Measurements from ENCODE around the gene TTC28. TPM values are rescaled to one million over a fixed set of nuclear protein-coding genes. Genes with fewer than 3 reads are reported as not detected.

TTC28 gene
- total RNA-seq, 2 donors from 2014 or later: 29.2 to 74.6 TPM

DNA sequence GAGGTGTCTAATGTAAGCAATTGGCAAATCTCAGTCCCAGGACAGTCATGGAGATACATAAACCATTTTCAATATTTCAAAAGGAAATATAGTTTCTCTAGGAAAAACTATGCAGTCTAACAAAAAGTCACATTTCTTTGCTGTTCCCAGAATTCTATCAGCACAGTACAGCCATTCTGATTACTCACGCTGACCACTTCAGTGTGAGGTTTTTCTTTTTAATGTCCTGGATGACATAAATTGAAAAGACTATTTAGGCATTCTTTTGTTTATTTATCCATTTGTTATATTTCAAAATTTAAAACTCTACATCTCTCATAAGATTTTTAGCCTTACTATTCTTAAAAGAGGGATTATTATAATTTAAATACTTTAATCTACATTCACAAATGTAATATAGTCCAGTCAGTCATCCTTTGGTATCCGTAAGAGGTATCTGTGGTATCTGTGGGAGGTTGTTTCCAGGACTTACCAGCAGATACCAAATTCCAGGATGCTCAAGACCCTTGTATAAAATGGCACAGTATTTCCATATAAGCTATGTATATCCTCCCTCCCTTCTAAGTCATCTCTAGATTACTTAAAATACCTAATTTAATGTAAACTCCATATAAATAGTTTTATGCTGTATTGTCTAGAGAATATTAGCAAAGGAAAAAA, 429.5 kb downstream of the TTC28 start:
- intact Hi-C loops (cut with DNase I): no loop called here
- H3K27ac ChIP-seq: no peak overlapping the region
- H3K4me3 ChIP-seq: no peak overlapping the region
- TF ChIP-seq POLR2AphosphoS5 (IDR thresholded peaks at IDR 0.05): no peak
- TF ChIP-seq POLR2A (IDR thresholded peaks at IDR 0.05): no peak
- no peak for TF ChIP-seq CTCF (IDR thresholded peaks at IDR 0.05)
- H3K27me3 ChIP-seq (replicated peaks; ENCODE audit: insufficient read depth): no peaks in the 10 kb centered on the region
- WGBS: 99% methylated on average over 2 of the region's 2 CpGs
- H3K9me3 ChIP-seq: no peaks in the 10 kb centered on the region
- no peaks in the 10 kb centered on the region for H3K36me3 ChIP-seq
- H3K4me1 ChIP-seq (replicated peaks): no peaks in the 10 kb centered on the region
- no peak for DNase-seq (ENCODE audit: low spot score)

- no peak for DNase-seq (ENCODE audit: low spot score)
These were observed 430.2 kb downstream of the TTC28 start for GRCh38 chr22:28249402-28249801.

DNA sequence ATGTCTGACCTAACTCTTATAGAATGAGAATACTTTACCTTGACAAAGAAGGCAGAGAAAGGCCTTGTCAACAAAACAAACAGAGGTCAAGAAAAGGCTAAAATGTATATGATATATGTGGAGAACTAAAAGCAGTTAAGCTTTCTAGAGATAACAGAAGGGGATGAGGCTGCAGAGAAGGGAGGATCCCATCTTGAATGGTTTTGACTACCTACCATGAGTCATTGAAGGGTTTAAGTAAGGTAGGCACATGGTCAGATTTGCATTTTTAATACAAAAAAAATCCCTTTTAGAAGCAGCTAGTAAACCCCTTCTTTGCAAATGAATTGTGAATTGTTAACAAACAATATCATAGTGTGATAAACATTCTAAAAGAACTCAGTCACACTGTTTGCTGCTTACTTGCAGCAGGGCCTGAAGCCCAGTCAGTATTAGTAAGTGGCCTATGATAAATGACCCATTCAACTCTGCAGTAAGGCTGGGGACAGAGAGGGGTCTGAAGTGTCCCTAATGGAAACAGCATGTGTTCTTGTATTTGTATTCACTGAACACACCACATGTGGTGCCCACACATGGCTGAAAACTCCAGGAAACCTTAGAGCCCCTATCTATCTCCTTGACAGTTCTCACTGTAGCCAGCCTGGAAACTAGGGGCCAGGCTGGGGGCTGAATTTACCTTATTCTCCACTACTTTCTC, 431.8 kb downstream of the TTC28 start:
- no peak for DNase-seq (ENCODE audit: low spot score)
- Histone ChIP-seq H3K9me3 (no peaks in the 10 kb centered on the region), H3K36me3 (no peaks in the 10 kb centered on the region), H3K27ac (no peak overlapping the region), H3K4me3 (no peak overlapping the region), H3K27me3 (replicated peaks; ENCODE audit: insufficient read depth) (no peaks in the 10 kb centered on the region), H3K4me1 (replicated peaks) (no peaks in the 10 kb centered on the region)
- intact Hi-C loops (cut with DNase I): no loop called here
- TF ChIP-seq POLR2A (IDR thresholded peaks at IDR 0.05) (no peak), CTCF (IDR thresholded peaks at IDR 0.05) (no peak), POLR2AphosphoS5 (IDR thresholded peaks at IDR 0.05) (no peak)

More at GRCh38 chr22:28249402-28249801, 430.2 kb downstream of the TTC28 start:
- Histone ChIP-seq H3K27ac (no peak overlapping the region), H3K4me3 (no peak overlapping the region), H3K27me3 (replicated peaks; ENCODE audit: insufficient read depth) (no peaks in the 10 kb centered on the region), H3K4me1 (replicated peaks) (no peaks in the 10 kb centered on the region), H3K36me3 (no peaks in the 10 kb centered on the region), H3K9me3 (no peaks in the 10 kb centered on the region)
- intact Hi-C loops (cut with DNase I): no loop called here
- 97% methylated on average over 2 of the region's 2 CpGs for WGBS
- TF ChIP-seq CTCF (IDR thresholded peaks at IDR 0.05) (no peak), POLR2AphosphoS5 (IDR thresholded peaks at IDR 0.05) (no peak), POLR2A (IDR thresholded peaks at IDR 0.05) (no peak)

- H3K4me1 ChIP-seq (replicated peaks): no peaks in the 10 kb centered on the region
These were observed 432.5 kb downstream of the TTC28 start for GRCh38 chr22:28247136-28247535.

More at GRCh38 chr22:28247136-28247535, 432.5 kb downstream of the TTC28 start:
- Histone ChIP-seq H3K36me3 (no peaks in the 10 kb centered on the region), H3K27me3 (replicated peaks; ENCODE audit: insufficient read depth) (no peaks in the 10 kb centered on the region), H3K27ac (no peak overlapping the region), H3K4me3 (no peak overlapping the region), H3K9me3 (no peaks in the 10 kb centered on the region)
- TF ChIP-seq CTCF (IDR thresholded peaks at IDR 0.05): no peak
- no peak for TF ChIP-seq POLR2AphosphoS5 (IDR thresholded peaks at IDR 0.05)
- no peak for TF ChIP-seq POLR2A (IDR thresholded peaks at IDR 0.05)
- 97% methylated on average over 5 of the region's 5 CpGs for WGBS
- no peak for DNase-seq (ENCODE audit: low spot score)
- intact Hi-C loops (cut with DNase I): no loop called here
